HG02623 (cell line): ENCODE data around the gene ENGASE.

Source experiments
- ATAC-seq: cut with Tn5 transposase; IDR thresholded peaks from one replicate; pipeline ENCODE4 v1.9.1; 2021; ENCODE audit warnings: moderate library complexity; ENCODE audit not compliant: unreplicated experiment

Gene ENGASE

DNA sequence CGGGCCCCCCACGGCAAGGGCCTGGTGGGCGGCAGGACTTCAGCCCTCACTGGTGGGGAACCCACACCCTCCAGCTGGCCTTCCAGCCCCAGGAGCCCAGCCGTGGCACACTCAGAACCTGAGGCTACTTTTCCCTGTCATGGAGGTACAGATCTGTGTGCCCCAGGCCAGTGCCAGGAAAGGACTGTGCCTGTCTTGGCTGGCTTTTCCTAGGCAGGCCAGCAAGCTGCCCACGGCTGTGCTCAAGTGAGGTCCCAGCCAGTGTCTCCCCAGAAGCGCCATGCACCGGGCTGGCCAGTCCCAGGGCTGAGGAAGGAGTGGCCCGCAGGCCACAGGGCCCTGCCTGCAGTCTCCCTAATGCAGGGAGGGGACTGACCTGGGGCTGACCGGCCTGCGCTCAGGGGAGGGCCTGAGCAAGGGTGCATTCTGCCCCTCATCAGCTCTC lies 16.6 kb downstream of the ENGASE start:
- ATAC-seq: no peak

DNA sequence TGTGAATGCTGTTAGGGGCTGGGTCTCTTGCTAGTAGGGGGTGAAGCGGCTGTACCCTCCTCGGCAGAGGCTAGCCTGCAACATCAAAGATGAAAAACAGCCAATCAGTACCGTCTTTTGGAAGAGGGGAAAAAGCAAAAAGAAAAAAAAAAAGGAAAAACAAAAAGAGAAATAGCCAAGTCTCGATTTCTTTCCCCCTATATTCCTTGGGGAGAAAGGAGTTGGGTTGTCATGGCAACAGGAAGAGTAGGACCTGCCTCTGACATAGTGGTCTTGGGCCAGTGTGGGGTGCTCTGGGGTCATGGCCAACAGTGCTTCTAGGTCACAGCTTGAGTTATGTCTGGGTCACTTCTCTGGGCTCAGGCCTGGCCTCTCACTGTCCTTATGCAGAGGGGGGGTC lies 17.9 kb downstream of the ENGASE start:
- no peak for ATAC-seq

DNA sequence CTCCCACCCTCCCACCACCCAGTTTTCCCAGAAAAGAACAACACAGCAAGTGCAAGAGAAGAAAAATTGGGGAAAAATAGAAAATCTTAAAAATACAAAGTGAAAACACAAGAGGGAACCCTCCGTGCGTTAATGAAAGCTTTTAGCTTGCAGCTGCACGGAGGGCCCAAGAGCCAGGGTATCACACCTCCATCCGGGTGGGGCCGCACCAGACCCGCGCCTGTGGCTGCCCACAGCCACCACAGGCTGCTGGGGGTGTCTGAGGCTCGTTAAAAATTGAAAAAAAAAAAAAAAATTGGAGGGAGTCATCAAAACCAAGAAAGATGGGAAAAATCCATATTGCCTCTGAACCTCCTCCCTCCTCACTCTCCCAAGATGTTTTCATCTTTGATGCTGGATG lies 18.6 kb downstream of the ENGASE start:
- no peak for ATAC-seq

DNA sequence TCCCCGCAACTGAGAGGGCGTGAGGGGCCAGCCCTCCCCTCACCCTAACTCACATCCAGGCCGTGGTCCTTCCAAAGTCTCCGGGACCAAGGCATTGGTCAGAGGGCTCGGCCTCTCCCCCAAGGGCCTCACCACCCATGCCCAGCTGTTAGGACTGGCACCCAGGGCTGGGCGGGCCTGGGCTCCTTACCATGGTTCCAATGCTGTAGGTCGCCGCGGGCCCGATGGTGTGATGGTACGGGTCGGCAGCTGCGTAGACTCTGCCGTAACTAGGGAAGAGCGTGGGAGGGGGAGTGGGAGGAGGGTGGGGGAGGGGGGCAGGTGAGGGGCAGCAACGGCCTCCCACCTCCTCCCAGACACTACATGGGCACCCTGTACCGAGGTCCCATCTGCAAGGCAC lies 19.6 kb downstream of the ENGASE start:
- ATAC-seq: no peak

DNA sequence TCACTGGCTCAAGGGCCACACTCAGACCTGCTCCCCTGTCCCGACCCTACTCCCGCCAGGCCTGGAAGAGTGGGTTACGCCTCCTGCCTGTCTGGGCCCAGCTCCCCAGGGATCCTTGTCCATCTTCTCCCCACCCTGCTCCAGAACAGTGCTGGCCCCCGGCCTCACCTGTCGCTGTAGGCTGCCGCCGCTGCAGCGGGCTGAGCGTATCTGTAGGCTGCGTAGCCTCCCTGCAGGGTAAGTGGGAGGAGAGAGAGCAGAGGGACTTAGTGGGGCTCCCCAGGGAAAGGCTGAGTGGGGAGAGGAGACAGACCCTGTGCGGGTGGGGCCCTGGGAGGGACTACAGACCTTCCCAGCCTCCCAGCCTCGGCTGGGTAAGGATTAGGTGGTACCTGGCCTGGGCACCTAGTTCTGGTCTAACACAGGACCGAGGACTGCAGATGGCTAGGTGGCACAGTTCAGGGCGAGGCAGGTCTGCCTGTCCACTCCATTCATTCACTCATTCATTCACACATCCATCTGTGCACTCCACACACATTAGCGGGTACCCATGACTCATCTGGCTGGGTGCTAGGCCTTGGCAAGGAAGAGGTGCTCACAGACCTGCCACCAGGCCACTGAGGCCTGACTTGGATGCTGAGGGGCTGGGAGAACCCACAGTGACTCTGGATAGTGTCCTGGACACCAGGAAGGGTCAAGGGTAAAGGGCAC lies 20.9 kb downstream of the ENGASE start:
- ATAC-seq: no peak

DNA sequence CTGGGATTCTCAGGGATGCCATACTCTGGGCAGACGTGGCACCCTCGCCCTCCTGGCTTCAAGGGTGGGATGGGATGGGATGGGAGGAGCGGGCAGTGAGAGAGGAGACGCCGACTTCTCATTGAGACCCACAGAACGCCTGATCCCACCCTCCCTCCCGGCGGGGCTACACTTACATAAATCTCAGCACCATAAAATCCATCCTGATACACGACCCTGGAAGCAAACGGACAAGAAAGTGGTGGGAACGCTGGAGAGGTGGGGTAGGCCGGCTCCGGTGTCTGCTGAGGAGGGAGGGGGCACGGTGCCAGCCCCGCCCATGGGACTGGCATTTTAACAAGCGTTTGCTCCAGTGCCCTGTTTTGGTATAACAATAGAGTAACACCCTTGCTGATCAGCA lies 21.9 kb downstream of the ENGASE start:
- ATAC-seq: no peak

DNA sequence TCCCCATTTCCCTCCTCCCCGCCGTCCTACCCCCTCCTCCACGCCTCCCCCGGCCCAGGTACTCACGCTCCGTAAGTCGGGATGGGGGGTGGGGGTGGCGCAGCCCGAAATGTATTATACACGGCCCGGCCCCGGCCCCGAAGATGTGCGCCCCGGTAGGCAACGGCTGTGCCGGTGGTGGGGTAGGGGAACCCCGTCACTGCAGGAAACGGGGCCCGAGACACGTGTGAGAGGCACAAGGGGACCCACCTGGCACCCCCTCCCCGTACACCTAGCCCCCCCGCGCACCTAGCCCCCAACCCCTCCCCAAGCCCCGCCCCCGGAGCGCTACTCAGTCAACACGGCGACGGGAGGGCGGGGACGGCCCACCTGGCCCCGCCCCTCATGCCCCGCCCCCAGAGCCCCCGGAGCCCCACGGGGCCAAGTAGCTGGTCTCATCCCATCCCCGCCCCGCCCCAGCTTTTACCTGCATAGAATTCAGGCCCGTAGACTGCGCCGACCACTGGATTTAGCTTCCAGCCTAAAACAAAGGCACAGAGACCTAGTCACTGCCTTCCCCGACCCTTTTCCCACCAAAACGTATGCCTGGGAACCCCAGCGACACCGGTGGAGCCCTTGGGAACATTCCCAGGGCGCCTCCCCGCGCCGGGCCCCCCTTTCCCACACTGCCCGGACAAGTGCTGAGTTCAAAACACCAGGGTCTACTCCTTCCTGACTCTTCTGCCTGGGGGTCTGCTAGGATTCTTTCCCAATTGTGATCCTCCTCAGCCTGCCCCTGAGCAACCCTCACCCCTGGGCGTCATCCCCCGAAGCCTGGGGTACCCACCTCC lies 22.8 kb downstream of the ENGASE start:
- no peak for ATAC-seq

DNA sequence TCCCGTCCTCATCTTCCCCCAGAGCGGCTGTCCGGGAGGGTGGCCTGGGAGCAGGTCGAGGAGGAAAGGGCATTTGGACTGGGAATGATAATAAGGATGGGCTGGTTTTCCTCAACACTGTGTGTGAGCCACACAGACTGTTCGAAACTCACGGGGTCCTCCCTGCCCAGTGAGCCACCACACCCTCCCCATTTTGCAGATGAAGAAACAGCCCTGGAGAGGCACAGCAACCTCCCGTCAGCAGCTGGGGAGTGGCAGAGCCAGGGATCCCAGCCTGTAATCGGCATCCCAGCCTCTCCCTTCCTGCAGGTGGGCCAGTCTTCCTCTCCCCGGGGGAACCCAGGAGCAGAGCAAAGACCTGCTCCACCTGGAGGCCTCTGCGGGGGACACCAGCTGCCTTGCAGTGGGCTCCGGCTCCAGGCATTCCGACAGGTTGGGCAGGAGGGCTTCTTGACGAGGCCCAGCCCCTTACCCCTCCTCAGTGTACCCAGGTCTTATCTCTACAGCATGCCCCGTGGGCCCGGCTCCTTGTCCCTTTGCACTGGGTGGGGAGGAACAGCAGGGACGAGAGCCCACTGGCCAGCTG lies 23.8 kb downstream of the ENGASE start:
- ATAC-seq: no peak

DNA sequence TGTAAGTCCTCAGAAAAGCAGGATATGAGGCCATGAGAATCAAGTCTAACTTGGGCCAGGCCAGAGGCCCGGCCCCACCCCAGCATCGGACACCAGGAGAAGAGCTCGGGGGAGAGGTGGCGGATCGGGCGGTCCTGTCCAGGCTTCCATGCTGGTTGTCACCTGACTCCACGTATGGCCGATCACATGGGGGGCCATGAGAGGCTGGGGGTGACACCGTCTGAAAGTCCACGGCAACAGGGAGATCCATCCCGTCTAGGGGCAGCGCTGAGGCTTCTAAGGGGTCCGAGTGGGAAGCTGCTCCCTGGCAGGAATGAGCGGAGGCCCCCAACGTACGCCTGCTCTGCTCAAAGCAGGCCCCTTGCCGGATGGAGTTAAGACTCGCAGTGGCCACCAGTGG lies 25.8 kb downstream of the ENGASE start:
- no peak for ATAC-seq

DNA sequence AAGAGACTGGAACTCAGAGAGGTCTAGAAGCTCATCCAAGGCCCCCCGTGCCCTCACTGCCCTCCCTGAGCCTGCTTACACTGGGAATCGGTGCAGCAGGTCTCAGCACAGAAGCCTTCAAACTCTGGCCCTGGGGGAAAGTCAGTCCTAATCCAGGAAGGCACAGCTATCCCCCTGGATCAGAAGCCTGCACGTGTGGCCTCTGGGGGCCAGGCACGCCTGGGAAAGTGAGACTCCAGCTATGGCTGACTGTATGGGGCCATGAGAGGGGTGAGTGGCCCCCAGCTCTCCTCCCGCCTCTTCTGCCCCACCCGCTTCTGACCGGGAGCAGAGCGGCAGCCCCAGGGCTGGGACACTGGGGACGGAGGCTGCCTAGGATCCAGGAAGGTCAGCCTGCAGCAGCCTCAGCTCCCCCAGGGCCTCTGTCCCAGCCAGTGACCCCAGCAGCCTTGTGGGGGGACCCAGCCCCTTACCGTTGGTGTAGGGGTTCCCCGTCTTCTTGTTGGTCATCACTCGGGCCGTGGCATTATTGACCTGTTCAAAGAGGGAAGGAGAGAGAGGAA lies 26.6 kb downstream of the ENGASE start:
- ATAC-seq: no peak

DNA sequence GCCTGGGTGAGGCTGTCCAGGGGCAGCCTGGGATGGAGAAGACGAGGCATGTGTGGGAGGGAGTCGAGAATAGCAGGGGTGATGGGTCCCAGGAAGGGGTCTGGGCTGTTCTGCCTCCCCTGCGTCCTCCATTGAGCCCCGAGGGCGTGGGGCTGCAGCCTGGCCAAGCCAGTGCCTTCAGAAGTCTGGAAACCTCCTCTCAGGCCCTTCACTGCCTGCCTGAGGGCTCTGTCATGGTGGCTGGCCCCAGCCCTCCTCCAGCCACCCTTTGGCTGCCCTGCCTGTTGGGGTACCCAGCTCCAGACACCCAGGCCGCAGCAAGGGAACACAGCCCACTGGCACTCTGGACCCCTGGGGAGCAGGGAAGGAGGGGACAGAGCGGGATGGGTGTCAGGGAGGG lies 27.6 kb downstream of the ENGASE start:
- no peak for ATAC-seq

DNA sequence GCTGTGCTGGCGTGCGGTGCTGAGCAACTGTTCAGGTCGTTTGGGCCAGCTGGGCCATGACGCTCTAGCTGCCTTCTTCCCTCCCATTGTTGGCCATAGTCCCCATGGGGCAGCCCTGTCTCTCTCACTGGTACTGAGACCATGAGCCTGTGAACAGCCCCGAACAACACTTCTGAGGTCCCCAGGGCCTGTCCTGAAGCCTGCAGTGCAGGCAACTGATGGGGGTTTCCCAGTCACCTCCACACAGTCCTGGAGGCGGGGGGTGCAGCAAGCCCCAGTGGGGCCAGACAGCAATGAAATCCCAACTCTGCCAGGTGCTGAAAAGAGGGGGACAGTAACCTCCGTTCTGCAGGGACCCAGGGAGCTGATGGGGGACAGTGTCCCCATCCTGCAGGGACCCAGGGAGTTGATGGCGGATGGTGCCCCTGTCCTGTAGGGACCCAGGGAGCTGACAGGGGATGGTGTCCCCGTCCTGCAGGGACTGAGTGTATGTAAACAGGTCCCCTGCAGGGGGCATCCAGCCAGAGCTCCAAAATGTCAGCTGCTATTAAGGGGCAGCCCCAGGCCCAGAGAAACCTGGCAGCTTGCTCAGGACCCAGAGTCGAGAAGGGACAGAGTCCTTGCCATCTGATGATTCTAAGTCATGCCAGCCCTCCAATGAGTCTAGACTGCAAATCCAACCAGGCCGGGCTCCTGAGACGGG lies 30.4 kb downstream of the ENGASE start:
- ATAC-seq: no peak

DNA sequence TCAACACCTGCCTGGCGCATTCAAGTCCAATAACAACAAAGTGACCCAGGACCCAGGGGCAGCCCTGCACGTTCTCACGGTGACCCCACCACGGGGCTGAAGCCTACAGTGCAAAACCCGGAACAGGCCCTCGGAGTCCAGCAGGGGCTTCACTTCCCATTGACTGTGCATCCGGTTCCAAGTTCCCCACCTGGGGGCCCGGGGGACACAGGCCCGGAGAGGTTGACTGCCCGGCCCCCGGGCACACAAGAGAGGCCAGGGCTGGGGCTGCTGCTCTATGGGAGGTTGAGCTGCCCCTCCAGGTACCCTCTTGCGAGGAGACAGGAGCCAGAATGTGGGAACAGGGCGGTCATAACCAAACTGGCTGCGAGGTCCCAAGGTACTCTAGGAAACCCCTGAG lies 31.3 kb downstream of the ENGASE start:
- no peak for ATAC-seq

DNA sequence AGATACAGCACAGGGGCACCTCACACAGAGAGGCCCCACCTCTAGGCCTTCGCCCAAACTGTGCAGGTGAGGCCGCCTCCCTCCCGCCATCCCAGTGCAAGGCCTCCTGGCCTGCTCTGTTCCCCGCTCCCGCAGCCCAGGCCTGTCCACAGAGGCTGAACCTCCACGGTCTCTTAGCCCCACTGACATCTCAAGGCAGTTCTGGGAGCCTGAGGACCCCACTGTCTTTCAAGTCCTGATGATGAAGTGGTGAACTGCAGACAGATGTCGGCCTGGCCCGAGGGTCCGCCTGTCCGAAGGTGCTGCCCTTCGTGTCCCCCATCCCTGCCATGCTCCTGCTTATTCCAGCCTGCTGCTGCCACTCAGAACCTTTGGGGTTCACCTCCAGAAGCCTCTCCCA lies 32.3 kb downstream of the ENGASE start:
- ATAC-seq: no peak

DNA sequence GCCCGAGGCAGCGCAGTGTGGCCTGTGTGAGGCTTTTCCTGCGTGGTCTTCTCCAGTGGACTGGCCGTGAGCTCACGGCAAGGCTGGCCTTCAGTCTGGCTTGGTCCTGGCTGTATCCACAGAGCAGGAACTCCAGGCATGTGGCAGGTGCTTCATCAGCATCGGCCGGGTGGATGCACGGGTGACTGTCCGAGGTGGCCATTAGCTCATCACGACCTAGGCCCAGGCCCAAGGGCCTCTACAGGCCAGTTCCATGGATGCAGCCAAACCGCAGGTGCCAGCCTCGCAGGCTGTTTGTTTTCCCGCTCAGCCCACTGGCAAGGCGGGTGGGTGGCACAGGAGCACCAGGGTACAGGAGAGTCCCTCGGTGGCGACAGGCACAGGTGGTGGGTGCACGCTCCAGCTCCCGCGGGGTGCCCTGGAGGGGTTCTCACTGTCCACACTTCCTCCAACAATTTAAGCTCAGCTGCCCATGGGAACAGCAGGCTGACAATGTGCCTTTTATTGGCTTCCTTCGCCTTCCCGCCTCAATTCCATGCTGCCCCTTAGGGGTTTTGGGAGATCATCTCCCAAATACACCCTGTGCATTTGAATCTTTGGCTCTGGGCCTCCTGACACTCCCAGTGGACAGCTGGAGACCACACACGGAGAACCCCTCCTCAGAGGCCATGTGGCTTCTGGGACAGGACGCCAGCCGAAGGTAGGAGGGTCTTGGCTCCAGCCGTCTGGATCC lies 33.0 kb downstream of the ENGASE start:
- no peak for ATAC-seq

DNA sequence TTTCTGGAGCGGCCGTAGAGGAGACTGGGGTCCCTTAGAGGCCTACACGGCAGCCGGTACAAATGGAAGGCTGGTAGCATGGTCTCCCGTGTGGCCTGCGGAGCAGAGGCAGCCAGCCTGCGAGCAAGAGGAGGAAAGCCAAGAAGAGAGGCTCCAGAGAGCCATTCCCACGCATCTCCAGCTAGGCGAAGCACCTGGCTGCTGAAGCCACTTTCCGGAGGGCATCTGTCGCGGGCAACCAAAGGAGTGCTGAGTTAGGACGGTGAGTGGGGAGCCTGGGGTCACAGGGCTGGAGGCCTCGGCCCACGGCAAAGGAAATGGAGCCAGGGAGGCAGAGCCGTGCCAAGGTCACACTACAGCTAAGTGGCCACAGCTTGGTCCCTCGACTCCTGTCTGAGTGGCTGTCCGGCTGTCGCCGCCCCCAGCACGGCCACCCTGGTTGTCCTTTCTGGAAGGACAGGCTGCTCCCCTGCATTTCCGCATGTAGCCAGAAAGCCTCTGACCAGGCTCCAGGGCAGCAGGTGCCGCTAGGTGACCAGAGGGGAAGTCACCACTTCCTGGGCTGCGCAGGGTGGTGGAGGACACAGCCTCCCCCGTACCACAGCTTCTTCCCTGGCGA lies 33.7 kb downstream of the ENGASE start:
- no peak for ATAC-seq

DNA sequence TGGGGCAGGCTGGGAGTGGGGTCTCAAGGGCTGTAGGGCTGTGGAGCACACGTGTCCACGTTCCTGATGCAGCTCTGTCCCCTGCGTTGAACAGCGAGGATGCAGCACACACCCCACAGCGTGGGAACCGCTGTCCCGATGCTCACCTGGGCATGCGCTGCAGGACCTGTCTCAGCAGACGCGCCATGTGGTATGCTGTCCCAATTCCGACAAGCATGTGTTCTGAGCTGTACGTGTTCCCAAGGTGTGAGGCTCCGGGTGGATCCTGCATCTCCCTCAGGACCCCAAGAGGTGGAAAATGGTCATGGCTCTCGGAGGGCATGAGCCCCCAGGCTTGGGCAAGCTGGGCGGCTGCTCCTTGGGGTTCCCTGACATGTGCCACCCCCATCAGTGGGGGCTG lies 34.2 kb downstream of the ENGASE start:
- ATAC-seq: no peak

DNA sequence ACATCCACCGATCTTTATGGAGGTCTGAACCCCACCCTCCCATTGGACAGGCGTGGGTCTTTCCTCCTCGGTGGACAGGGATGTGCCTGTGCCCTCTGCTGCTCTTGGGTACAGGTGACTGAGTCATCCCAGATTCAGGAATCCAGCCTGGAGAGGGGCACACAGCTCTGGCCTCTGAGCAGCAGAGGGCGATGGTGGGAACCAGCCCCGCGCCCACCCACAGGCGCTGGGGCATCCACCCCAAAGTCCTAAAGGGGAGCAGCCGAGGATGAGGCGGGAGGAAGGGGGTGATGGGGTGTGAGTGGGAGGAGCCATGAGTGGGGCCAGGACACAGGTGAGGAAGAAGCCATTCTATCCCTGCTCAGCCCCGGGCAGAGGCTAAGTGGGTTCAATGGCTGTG lies 35.0 kb downstream of the ENGASE start:
- no peak for ATAC-seq

DNA sequence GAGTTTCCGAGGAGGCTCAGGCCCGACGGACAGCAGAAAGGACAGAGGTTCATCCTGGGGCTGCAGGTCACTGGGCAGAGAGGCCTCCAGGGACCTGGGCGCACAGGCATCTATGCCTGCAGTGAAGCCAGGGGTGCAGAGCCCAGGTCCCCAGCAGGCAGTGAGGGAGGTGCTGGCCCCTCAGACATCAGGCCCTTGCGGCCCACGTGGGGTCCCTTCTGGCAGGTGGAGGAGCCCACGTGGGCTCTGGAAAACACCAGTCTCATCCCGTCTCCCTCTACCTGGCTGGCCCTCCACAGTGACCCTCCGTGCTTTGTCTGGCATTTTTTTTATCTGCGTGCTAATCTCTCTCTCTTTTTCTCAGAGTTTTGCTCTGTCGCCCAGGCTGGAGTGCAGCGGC lies 36.5 kb downstream of the ENGASE start:
- no peak for ATAC-seq

DNA sequence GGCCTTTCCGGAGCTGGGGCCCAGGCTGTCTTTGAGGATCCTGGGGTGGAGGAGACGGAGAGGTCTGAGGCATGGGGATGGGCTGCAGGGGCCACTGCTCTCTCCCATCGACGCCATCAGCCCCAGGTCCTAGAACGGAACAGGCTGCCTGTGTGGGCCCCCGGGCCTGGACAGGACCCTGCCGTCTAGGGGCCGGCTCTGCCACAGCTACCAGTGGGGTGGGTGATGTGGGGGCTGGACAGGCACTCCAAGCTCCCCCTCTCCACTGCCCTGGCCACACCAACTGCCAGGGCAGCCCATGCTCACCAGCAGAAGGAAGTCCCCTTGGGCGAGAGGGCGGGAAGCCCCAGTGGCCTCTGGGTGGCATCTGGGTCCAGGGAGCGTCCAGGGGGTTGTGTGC lies 37.8 kb downstream of the ENGASE start:
- no peak for ATAC-seq
